ENCODE results near the gene TAF11. TPM values are rescaled to one million over a fixed set of nuclear protein-coding genes. Genes with fewer than 3 reads are reported as not detected.
"Not testable (repeated sequence)": the region's sequence is repeated elsewhere in the genome, so short reads cannot be mapped to it uniquely, and the experiment has no call there.

The TAF11 gene
- total and polyA plus RNA-seq, 5 experiments from 2014 or later = 11.2 to 32.7 (median 18.2) TPM

DNA sequence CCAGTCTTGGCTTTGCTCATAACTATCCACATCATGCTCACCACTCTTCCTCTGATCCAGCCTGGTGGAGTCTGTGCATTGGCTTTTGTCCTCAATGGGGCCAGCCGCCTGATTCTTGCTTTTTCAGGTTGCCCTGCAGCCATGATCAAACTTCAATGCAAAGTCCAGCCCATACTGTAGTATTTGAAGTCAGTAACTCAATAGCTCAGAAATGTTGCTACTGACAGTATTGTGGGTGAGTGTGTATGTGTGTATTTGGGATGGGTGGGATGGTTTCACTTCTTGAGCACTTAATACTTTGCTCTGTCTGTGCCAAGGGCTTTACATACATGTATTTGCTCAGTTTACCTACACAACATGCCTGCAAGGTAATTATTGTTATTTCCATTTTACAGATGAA, 11.9 kb upstream of the TAF11 start:
- H3K4me1 Mint-ChIP-seq, H3K36me3 Mint-ChIP-seq, H3K27me3 Mint-ChIP-seq, POLR2A ChIA-PET, H3K4me3 Mint-ChIP-seq, DNase-seq, ATAC-seq, H3K27ac Mint-ChIP-seq, H3K9me3 Mint-ChIP-seq: not testable (repeated sequence)

DNA sequence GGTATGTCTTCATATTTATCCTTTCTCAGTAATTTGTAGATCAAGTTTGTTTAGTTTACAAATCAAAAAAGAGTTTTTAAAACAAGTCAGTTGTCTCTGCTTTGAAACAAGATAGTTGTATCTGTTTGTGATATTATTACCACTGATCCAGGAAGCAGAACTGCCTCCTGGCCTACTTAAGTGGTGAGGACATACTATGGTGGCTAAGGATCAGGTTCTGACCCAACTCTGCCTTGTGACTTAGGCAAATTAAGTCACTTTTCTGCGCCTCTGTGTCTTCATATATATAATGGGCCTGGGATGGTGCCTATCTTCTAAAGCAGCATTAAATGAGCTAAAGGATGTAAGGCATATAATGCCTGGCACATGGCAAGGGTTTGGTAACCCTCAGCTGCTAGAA, 9.9 kb upstream of the TAF11 start:
- no peak overlapping the region for H3K4me3 Mint-ChIP-seq
- ATAC-seq = no peak
- peaks cover 0 to 7% (median 6%) of the 10 kb centered on the region in 4 donors for H3K4me1 Mint-ChIP-seq
- no peak for DNase-seq
- peak overlapping the region in 1 of 10 donors; percentile 25 for H3K27ac Mint-ChIP-seq
- H3K9me3 Mint-ChIP-seq = no peaks in the 10 kb centered on the region
- POLR2A ChIA-PET = interaction anchor here (0.6 kb wide), 1 partner anchor 1556 kb away, joined by 3 read pairs; no protein-coding TSS in a partner anchor
- peaks cover 0 to 7% (median 0%) of the 10 kb centered on the region in 3 donors for H3K36me3 Mint-ChIP-seq
- no peaks in the 10 kb centered on the region for H3K27me3 Mint-ChIP-seq

DNA sequence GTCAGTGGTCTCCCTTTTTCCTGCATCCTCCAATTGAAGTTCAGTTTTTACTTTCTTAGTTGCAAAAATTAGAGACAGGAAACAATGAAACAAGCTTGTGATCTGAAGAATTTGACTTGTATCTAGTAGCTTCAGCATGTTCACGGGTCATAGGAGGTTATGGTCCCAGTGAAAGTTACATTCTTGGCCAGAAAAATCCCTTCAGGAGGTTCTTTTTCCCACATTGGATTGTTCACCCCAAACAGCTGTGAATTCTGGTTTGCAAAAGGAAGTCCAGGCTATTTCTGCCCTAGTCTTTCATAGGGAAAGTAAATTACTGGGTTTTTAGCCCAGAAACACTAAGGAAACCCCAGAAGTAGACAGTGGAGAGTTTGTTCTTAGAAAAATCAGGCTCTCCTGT, 9.3 kb upstream of the TAF11 start:
- DNase-seq (no peak), ATAC-seq (no peak)
- Mint-ChIP-seq H3K36me3 (peaks cover 0 to 7% (median 0%) of the 10 kb centered on the region in 3 donors), H3K27ac (no peak overlapping the region), H3K4me3 (no peak overlapping the region), H3K9me3 (no peaks in the 10 kb centered on the region), H3K4me1 (peaks cover 4 to 13% (median 8%) of the 10 kb centered on the region in 4 donors), H3K27me3 (no peaks in the 10 kb centered on the region)
- POLR2A ChIA-PET = interaction anchor here (0.6 kb wide), 1 partner anchor 1555 kb away, joined by 3 read pairs; no protein-coding TSS in a partner anchor

DNA sequence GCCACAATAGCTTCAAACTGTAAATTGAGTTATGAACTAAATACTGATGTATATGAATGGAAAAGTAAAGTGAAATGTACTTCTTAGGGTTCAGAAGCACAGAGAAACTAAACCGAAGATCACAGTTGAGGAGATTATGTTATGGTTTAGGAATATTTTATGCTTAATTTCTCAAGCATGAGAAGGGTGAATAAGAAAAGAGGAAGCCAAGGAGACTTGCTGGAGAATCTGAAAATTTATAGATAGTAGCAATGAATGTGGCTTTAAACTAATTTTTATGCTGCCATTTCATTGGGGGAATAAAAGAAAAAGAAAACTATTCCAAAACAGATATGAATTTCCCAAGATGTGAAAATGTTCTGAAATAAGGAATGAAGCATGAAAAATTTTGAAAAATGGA, 6.9 kb upstream of the TAF11 start:
- peak overlapping the region in 1 of 10 donors; percentile 7 for H3K27ac Mint-ChIP-seq

DNA sequence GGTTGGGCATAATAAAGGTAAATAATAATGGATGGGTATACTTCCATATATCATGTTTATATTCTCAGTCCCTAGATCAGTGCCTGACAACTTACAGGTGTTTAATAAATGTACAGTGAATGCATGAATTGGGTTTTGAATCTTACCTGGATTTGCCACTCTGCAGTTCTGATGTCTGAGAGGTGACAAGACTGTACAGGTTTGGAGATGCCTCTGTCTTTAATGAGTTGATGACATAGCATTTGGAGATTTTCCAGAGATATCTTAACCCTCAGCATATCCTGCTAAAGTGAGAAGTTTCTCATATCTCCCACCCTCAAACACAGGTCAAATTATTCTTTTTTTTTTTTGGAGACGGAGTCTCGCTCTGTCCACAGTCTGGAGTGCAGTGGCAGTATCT, 3.5 kb upstream of the TAF11 start:
- H3K9me3 Mint-ChIP-seq = no peaks in the 10 kb centered on the region
- H3K4me3 Mint-ChIP-seq = peak overlapping the region in 8 of 10 donors; percentile 32 to 100 (median 61)
- peaks cover 21 to 50% (median 43%) of the 10 kb centered on the region in 4 donors for H3K4me1 Mint-ChIP-seq
- H3K27ac Mint-ChIP-seq = no peak overlapping the region
- no peaks in the 10 kb centered on the region for H3K27me3 Mint-ChIP-seq
- POLR2A ChIA-PET = no interaction called here
- ATAC-seq = no peak
- peaks cover 2 to 7% (median 4%) of the 10 kb centered on the region in 3 donors for H3K36me3 Mint-ChIP-seq
- no peak for DNase-seq

More for the DNA sequence above, 6.9 kb upstream of the TAF11 start:
- DNase-seq (no peak), ATAC-seq (no peak)
- no peaks in the 10 kb centered on the region for H3K27me3 Mint-ChIP-seq
- H3K4me3 Mint-ChIP-seq = no peak overlapping the region
- H3K36me3 Mint-ChIP-seq = peaks cover 0 to 5% (median 0%) of the 10 kb centered on the region in 3 donors
- POLR2A ChIA-PET = no interaction called here
- no peaks in the 10 kb centered on the region for H3K9me3 Mint-ChIP-seq
- H3K4me1 Mint-ChIP-seq = peaks cover 14 to 25% (median 23%) of the 10 kb centered on the region in 4 donors

- Mint-ChIP-seq H3K27me3 (no peaks in the 10 kb centered on the region), H3K9me3 (no peaks in the 10 kb centered on the region), H3K4me1 (peaks cover 21 to 53% (median 46%) of the 10 kb centered on the region in 4 donors), H3K27ac (peak overlapping the region in 9 of 10 donors; percentile 43 to 100 (median 99)), H3K4me3 (peak overlapping the region; percentile 89 to 100 (median 100)), H3K36me3 (peaks cover 2 to 7% (median 4%) of the 10 kb centered on the region in 3 donors)
- ATAC-seq = no peak
- POLR2A ChIA-PET = interaction anchor here (3.8 kb wide), 1 partner anchor 98 kb away, joined by 33 read pairs; the partner anchor contains the start of gene BLTP3A
- DNase-seq = no peak
Measured at GRCh38 chr6:34890533-34890925, 2.7 kb upstream of the TAF11 start.

- H3K36me3 Mint-ChIP-seq = peaks cover 4 to 16% (median 9%) of the 10 kb centered on the region in 3 donors
- H3K27ac Mint-ChIP-seq = peak within 1 kb of the TSS; percentile 97 to 100 (median 100)
- POLR2A ChIA-PET = interaction anchor here (0.5 to 3.8 kb wide), 7 partner anchors 21 to 1193 kb away, joined by 3 to 33 read pairs (median 4); partner anchors contain the start of genes BLTP3A, ILRUN and SNRPC
- H3K27me3 Mint-ChIP-seq = no peaks in the 10 kb centered on the region
- H3K4me1 Mint-ChIP-seq = peaks cover 25 to 57% (median 50%) of the 10 kb centered on the region in 4 donors
- DNase-seq (peak; percentile 88 to 97 (median 94)), ATAC-seq (peak; percentile 70 to 76)
- H3K9me3 Mint-ChIP-seq = no peaks in the 10 kb centered on the region
- H3K4me3 Mint-ChIP-seq = peak within 1 kb of the TSS; percentile 99 to 100 (median 100)
Measured at GRCh38 chr6:34888874-34889555, 1.2 kb upstream of the TAF11 start, which contains the start of gene ANKS1A. ANKS1A (plus strand) TSS chr6:34889255; CDS start chr6:34889403, 148 bp downstream.

DNA sequence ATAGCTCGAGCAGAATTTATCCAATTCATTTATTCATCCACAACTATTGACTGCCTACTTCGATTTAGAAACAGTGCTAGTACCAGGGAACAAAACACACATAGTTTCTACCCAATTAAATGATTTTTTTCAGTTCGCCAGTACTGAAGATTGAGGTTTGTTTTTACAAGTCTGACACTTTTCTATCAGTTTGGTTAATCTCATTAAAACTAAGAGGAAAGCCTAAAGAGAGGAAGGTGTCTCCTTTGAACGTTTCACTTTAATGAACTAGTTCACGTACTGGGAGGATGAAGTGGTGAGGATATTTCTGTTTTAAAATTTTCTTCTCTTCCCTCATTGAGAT, 643 bp upstream of the TAF11 start:
- peak overlapping the region; percentile 99 to 100 (median 100) for H3K4me3 Mint-ChIP-seq
- DNase-seq = peak in 1 of 10 donors; percentile 43

GRCh38 chr6:34885837-34886236, 2.0 kb downstream of the TAF11 start:
- POLR2A ChIA-PET, H3K9me3 Mint-ChIP-seq, ATAC-seq, DNase-seq, H3K27me3 Mint-ChIP-seq: not testable (repeated sequence)
- peak overlapping the region in 8 of 10 donors; percentile 14 to 76 (median 44) for H3K27ac Mint-ChIP-seq
- H3K36me3 Mint-ChIP-seq = peaks cover 4 to 38% (median 16%) of the 10 kb centered on the region in 3 donors
- H3K4me3 Mint-ChIP-seq = peak overlapping the region in 6 of 10 donors; percentile 8 to 50 (median 28)
- H3K4me1 Mint-ChIP-seq = peaks cover 18 to 61% (median 46%) of the 10 kb centered on the region in 4 donors

More for the DNA sequence above, 643 bp upstream of the TAF11 start:
- H3K4me1 Mint-ChIP-seq = peaks cover 28 to 63% (median 54%) of the 10 kb centered on the region in 4 donors
- H3K27me3 Mint-ChIP-seq = no peaks in the 10 kb centered on the region
- H3K27ac Mint-ChIP-seq = peak overlapping the region; percentile 97 to 100 (median 100)
- POLR2A ChIA-PET = interaction anchor here (0.6 to 3.8 kb wide), 7 partner anchors 19 to 1193 kb away, joined by 3 to 33 read pairs (median 4); partner anchors contain the start of genes BLTP3A, ILRUN and SNRPC
- peak in 1 of 2 donors; percentile 6 for ATAC-seq
- H3K9me3 Mint-ChIP-seq = no peaks in the 10 kb centered on the region
- peaks cover 4 to 21% (median 12%) of the 10 kb centered on the region in 3 donors for H3K36me3 Mint-ChIP-seq

DNA sequence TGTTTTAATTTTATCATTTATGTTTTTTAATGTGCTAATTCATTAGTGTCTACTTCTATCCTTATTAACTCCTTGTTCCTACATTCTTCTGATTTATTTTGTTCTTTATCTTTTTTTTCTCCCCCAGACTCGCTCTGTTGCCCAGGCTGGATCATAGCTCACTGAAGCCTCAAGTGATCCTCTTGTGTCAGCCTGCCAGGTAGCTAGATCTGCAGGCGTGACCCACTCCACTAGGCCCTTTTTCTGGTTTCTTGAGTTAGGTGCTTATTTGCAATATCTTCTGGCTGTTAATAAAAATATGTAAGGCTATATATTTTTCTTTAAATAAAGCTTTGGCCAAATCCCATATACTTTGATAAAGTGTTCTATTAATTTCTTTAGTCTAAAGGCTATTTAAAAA, 2.8 kb downstream of the TAF11 start:
- H3K4me3 Mint-ChIP-seq = peak overlapping the region in 5 of 10 donors; percentile 1 to 42 (median 22)
- H3K4me1 Mint-ChIP-seq = peaks cover 14 to 52% (median 39%) of the 10 kb centered on the region in 4 donors
- peak overlapping the region in 6 of 10 donors; percentile 4 to 77 (median 72) for H3K27ac Mint-ChIP-seq
- no peak for DNase-seq
- ATAC-seq = no peak
- POLR2A ChIA-PET = no interaction called here
- H3K36me3 Mint-ChIP-seq = peaks cover 4 to 46% (median 19%) of the 10 kb centered on the region in 3 donors
- no peaks in the 10 kb centered on the region for H3K9me3 Mint-ChIP-seq
- H3K27me3 Mint-ChIP-seq = no peaks in the 10 kb centered on the region

DNA sequence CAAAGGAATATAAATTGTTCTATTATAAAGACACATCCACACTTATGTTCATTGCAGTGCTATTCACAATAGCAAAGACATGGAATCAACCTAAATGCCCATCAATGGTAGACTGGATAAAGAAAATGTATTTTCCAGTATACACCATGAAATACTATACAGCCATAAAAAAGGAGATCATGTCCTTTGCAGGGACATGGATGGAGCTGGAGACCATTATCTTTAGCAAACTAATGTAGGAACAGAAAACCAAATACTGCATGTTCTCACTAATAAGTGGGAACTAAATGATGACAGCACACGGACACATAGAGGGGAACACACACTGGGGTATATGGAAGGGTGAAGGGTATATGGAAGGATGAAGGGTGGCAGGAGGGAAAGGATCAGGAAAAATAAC, 3.8 kb downstream of the TAF11 start:
- H3K9me3 Mint-ChIP-seq, POLR2A ChIA-PET, H3K27me3 Mint-ChIP-seq, ATAC-seq, DNase-seq: not testable (repeated sequence)
- Mint-ChIP-seq H3K27ac (peak overlapping the region in 6 of 10 donors; percentile 8 to 67 (median 30)), H3K4me3 (peak overlapping the region in 2 of 10 donors; percentile 30 to 39), H3K36me3 (peaks cover 4 to 53% (median 23%) of the 10 kb centered on the region in 3 donors), H3K4me1 (peaks cover 16 to 50% (median 36%) of the 10 kb centered on the region in 4 donors)

DNA sequence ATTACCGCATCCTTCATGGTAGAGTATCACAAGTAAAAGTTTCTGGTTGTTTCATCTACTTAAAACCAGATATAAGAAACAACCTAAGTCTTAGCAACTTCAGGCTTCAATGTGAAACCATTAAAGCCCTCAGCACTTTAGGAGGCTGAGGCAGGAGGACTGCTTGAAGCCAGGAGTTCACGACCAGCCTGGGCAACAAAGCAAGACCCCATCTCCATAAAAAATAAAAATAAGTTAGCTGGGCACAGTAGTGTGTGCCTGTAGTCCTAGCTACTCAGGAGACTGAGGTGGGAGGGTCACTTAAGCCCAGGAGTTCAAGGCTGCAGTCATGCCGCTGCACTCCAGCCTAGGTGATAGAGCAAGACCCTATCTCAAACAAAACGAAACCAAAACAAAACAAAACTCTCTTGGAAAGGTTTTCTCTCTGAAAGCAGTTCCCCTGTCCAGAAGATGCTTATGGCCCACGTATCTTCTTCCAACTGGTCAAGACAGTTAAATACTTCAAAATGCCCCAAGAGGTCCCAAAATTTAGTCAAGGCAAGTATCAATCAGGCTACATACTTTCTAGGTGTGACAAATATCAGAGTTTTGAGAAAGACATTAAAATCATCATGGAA, 9.9 kb downstream of the TAF11 start:
- peak overlapping the region in 3 of 10 donors; percentile 14 to 83 (median 28) for H3K27ac Mint-ChIP-seq
- H3K9me3 Mint-ChIP-seq = no peaks in the 10 kb centered on the region
- H3K36me3 Mint-ChIP-seq = peaks cover 0 to 78% (median 13%) of the 10 kb centered on the region in 3 donors
- H3K4me1 Mint-ChIP-seq = peaks cover 0 to 2% (median 2%) of the 10 kb centered on the region in 4 donors
- H3K27me3 Mint-ChIP-seq = no peaks in the 10 kb centered on the region
- DNase-seq = no peak
- POLR2A ChIA-PET = no interaction called here
- H3K4me3 Mint-ChIP-seq = no peak overlapping the region
- no peak for ATAC-seq

All from naive thymus-derived CD8-positive, alpha-beta T cell (primary cell).